Measurements from ENCODE around the gene CSAG3.

DNA sequence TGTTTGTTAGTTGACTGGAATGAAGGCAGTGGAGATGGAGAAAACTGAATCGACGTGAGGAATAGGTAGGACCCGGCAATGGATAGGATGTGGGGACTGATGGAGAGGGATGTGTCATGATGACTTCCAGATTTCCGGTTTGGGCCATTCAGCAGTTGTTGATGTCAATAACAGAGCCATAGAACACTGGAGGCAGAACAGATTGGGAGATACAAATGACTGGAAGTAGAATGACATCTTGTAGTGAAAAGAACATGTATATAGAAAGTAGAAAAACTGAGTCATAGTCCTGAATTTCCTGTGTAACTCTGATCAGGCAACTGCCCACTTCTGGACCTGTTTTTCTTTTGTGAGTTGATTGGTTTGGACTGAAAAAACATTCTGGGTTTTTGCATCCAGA, 47.0 kb downstream of the CSAG3 start:
- TF ChIP-seq, protein P1, sequence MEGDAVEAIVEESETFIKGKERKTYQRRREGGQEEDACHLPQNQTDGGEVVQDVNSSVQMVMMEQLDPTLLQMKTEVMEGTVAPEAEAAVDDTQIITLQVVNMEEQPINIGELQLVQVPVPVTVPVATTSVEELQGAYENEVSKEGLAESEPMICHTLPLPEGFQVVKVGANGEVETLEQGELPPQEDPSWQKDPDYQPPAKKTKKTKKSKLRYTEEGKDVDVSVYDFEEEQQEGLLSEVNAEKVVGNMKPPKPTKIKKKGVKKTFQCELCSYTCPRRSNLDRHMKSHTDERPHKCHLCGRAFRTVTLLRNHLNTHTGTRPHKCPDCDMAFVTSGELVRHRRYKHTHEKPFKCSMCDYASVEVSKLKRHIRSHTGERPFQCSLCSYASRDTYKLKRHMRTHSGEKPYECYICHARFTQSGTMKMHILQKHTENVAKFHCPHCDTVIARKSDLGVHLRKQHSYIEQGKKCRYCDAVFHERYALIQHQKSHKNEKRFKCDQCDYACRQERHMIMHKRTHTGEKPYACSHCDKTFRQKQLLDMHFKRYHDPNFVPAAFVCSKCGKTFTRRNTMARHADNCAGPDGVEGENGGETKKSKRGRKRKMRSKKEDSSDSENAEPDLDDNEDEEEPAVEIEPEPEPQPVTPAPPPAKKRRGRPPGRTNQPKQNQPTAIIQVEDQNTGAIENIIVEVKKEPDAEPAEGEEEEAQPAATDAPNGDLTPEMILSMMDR (IDR thresholded peaks at IDR 0.05) = no peak
- TF ChIP-seq YY1 (IDR thresholded peaks at IDR 0.05; ENCODE audit: low read depth) (no peak), TAF1 (IDR thresholded peaks at IDR 0.05; ENCODE audit: borderline replicate concordance, low read depth, low read length) (no peak), RAD21 (IDR thresholded peaks at IDR 0.05; ENCODE audit: low read length) (no peak), GABPA (IDR thresholded peaks at IDR 0.05; ENCODE audit: low read depth) (no peak), RXRA (IDR thresholded peaks at IDR 0.05; ENCODE audit: borderline replicate concordance, low read depth) (no peak), SMC3 (IDR thresholded peaks at IDR 0.05; ENCODE audit: low read depth, low read length) (no peak), EP300 (IDR thresholded peaks at IDR 0.05; ENCODE audit: borderline replicate concordance in 1 of 2, low read depth in 1 of 2, low read length in 1 of 2) (no peak), FOXJ3 (CRISPR knock-in tag; IDR thresholded peaks at IDR 0.05) (no peak), MXI1 (IDR thresholded peaks at IDR 0.05; ENCODE audit: low read depth, low read length) (no peak)
- TF ChIP-seq, protein P2, sequence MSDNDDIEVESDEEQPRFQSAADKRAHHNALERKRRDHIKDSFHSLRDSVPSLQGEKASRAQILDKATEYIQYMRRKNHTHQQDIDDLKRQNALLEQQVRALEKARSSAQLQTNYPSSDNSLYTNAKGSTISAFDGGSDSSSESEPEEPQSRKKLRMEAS (IDR thresholded peaks at IDR 0.05; ENCODE audit: low read depth) = no peak
- TF ChIP-seq, protein P3, sequence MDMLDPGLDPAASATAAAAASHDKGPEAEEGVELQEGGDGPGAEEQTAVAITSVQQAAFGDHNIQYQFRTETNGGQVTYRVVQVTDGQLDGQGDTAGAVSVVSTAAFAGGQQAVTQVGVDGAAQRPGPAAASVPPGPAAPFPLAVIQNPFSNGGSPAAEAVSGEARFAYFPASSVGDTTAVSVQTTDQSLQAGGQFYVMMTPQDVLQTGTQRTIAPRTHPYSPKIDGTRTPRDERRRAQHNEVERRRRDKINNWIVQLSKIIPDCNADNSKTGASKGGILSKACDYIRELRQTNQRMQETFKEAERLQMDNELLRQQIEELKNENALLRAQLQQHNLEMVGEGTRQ (IDR thresholded peaks at IDR 0.05; ENCODE audit: borderline replicate concordance, low read depth, low read length) = no peak
- TF ChIP-seq, protein P4, sequence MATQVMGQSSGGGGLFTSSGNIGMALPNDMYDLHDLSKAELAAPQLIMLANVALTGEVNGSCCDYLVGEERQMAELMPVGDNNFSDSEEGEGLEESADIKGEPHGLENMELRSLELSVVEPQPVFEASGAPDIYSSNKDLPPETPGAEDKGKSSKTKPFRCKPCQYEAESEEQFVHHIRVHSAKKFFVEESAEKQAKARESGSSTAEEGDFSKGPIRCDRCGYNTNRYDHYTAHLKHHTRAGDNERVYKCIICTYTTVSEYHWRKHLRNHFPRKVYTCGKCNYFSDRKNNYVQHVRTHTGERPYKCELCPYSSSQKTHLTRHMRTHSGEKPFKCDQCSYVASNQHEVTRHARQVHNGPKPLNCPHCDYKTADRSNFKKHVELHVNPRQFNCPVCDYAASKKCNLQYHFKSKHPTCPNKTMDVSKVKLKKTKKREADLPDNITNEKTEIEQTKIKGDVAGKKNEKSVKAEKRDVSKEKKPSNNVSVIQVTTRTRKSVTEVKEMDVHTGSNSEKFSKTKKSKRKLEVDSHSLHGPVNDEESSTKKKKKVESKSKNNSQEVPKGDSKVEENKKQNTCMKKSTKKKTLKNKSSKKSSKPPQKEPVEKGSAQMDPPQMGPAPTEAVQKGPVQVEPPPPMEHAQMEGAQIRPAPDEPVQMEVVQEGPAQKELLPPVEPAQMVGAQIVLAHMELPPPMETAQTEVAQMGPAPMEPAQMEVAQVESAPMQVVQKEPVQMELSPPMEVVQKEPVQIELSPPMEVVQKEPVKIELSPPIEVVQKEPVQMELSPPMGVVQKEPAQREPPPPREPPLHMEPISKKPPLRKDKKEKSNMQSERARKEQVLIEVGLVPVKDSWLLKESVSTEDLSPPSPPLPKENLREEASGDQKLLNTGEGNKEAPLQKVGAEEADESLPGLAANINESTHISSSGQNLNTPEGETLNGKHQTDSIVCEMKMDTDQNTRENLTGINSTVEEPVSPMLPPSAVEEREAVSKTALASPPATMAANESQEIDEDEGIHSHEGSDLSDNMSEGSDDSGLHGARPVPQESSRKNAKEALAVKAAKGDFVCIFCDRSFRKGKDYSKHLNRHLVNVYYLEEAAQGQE (IDR thresholded peaks at IDR 0.05; ENCODE audit: low read depth, low read length) = no peak
- TF ChIP-seq, protein P5, sequence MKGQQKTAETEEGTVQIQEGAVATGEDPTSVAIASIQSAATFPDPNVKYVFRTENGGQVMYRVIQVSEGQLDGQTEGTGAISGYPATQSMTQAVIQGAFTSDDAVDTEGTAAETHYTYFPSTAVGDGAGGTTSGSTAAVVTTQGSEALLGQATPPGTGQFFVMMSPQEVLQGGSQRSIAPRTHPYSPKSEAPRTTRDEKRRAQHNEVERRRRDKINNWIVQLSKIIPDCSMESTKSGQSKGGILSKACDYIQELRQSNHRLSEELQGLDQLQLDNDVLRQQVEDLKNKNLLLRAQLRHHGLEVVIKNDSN (IDR thresholded peaks at IDR 0.05; ENCODE audit: borderline replicate concordance, low read depth) = no peak
